NCI-H128 (cell line): ENCODE measurements around the gene COTL1.
"Not testable (repeated sequence)": the region's sequence is repeated elsewhere in the genome, so short reads cannot be mapped to it uniquely, and the experiment has no call there.

Experiments used
- DNase-seq: peaks from one replicate; lab custom pipeline; 2025; ENCODE audit not compliant: unreplicated experiment; lab: John Stamatoyannopoulos, UW

The COTL1 gene

GRCh38 chr16:84643674-84644073 lies 25.8 kb upstream of the COTL1 start:
- no peak for DNase-seq

- DNase-seq = no peak
Observed at GRCh38 chr16:84643180-84643583, 25.3 kb upstream of the COTL1 start.

- no peak for DNase-seq
Observed at GRCh38 chr16:84641643-84642358, 23.9 kb upstream of the COTL1 start.

GRCh38 chr16:84640145-84640544 lies 22.3 kb upstream of the COTL1 start:
- no peak for DNase-seq

- DNase-seq = no peak
Observed at GRCh38 chr16:84638231-84638806, 20.4 kb upstream of the COTL1 start.

- no peak for DNase-seq
Observed at GRCh38 chr16:84637709-84638108, 19.8 kb upstream of the COTL1 start.

- no peak for DNase-seq
Observed at GRCh38 chr16:84635702-84636101, 17.8 kb upstream of the COTL1 start.

GRCh38 chr16:84633622-84634021 lies 15.7 kb upstream of the COTL1 start:
- no peak for DNase-seq

- DNase-seq = not testable (repeated sequence)
Observed at GRCh38 chr16:84632862-84633261, 15.0 kb upstream of the COTL1 start.

GRCh38 chr16:84631886-84632285 lies 14.0 kb upstream of the COTL1 start:
- DNase-seq = no peak

- DNase-seq = no peak
Observed at GRCh38 chr16:84631153-84631466, 13.2 kb upstream of the COTL1 start.

GRCh38 chr16:84630446-84631152 lies 12.7 kb upstream of the COTL1 start:
- DNase-seq = no peak

GRCh38 chr16:84630009-84630408 lies 12.1 kb upstream of the COTL1 start:
- DNase-seq = no peak

GRCh38 chr16:84629580-84629979 lies 11.7 kb upstream of the COTL1 start:
- no peak for DNase-seq

GRCh38 chr16:84628226-84628731 lies 10.4 kb upstream of the COTL1 start:
- no peak for DNase-seq

- no peak for DNase-seq
Observed at GRCh38 chr16:84625556-84625955, 7.7 kb upstream of the COTL1 start.

GRCh38 chr16:84620913-84621312 lies 3.0 kb upstream of the COTL1 start:
- not testable (repeated sequence) for DNase-seq

- DNase-seq = no peak
Observed at GRCh38 chr16:84618581-84619460, 943 bp upstream of the COTL1 start.

GRCh38 chr16:84617041-84617790 lies 662 bp downstream of the COTL1 start:
- DNase-seq = no peak

GRCh38 chr16:84616515-84616914 lies 1.4 kb downstream of the COTL1 start:
- no peak for DNase-seq
